Measurements from ENCODE around the gene ANKS6.

DNA sequence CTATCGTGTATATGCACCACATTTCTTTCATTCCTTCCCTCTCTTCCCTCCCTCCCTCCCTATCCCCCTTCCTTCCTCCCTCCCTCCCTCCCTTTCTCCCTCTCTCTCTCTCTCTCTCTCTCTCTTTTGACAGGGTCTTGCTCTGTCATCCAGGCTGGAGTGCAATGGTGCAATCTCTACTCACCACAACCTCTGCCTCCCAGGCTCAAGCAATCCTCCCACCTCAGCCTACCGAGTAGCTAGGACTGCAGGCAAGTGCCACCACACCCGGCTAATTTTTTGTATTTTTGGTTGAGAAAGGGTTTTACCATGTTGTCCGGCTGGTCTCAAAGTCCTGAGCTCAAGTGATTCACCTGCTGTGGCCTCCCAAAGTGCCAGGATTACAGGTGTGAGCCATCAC, 1.1 kb upstream of the ANKS6 start:
- TF ChIP-seq, protein P1, sequence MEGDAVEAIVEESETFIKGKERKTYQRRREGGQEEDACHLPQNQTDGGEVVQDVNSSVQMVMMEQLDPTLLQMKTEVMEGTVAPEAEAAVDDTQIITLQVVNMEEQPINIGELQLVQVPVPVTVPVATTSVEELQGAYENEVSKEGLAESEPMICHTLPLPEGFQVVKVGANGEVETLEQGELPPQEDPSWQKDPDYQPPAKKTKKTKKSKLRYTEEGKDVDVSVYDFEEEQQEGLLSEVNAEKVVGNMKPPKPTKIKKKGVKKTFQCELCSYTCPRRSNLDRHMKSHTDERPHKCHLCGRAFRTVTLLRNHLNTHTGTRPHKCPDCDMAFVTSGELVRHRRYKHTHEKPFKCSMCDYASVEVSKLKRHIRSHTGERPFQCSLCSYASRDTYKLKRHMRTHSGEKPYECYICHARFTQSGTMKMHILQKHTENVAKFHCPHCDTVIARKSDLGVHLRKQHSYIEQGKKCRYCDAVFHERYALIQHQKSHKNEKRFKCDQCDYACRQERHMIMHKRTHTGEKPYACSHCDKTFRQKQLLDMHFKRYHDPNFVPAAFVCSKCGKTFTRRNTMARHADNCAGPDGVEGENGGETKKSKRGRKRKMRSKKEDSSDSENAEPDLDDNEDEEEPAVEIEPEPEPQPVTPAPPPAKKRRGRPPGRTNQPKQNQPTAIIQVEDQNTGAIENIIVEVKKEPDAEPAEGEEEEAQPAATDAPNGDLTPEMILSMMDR (IDR thresholded peaks at IDR 0.05): no peak
- TF ChIP-seq POLR2A (IDR thresholded peaks at IDR 0.05): no peak
